Sigmoid colon (tissue), 7 donors: Measurements from ENCODE around the gene SOX12. TPM values are rescaled to one million over a fixed set of nuclear protein-coding genes. Genes with fewer than 3 reads are reported as not detected.

ENCODE experiments used
- DNase-seq: peaks from one replicate; pipeline ENCODE4 v3.0.0-alpha.2; 2019
- H3K27ac ChIP-seq, 4 donors: fragments of 200-600 bp; sonication (generic); one replicate each; pipeline ENCODE4 v1.5.1; 2016 to 2019; ENCODE audit warnings: mild to moderate bottlenecking in 1 of 4
- H3K27me3 ChIP-seq, 3 donors: fragments of 200-600 bp; sonication (generic); one replicate each; pipeline ENCODE4 v1.5.1; 2019; ENCODE audit warnings: mild to moderate bottlenecking in 1 of 3
- H3K36me3 ChIP-seq, 4 donors: fragments of 200-600 bp; sonication (generic); one replicate each; pipeline ENCODE4 v1.5.1; 2016 to 2019
- H3K4me1 ChIP-seq, 4 donors: fragments of 200-600 bp; sonication (generic); one replicate each; pipeline ENCODE4 v1.5.1; 2017 to 2019
- H3K4me3 ChIP-seq, 4 donors: fragments of 200-600 bp; sonication (generic); one replicate each; pipeline ENCODE4 v1.5.1; 2017 to 2019; ENCODE audit warnings: mild to moderate bottlenecking in 2 of 4, moderate library complexity in 1 of 4
- H3K9me3 ChIP-seq, 4 donors: fragments of 200-600 bp in 3 of 4; sonication (generic) in 3 of 4; one replicate each; pipeline versions ENCODE4 v1.5.1 to v1.6.1; 2013 to 2019
- EP300 ChIP-seq, 4 donors: sonication (generic); formaldehyde crosslinking; IDR thresholded peaks; one replicate each; pipeline ENCODE4 v1.6.1; 2017; ENCODE audit warnings: antibody characterized with exemption in 4 of 4
- POLR2A ChIP-seq, 2 donors: fragments of 450-650 bp; IDR thresholded peaks; one replicate each; pipeline ENCODE4 v1.6.1; 2016; ENCODE audit warnings: antibody characterized with exemption in 2 of 2, mild to moderate bottlenecking in 2 of 2, moderate library complexity in 2 of 2
- POLR2AphosphoS5 ChIP-seq, 4 donors: sonication (generic); formaldehyde crosslinking; IDR thresholded peaks; one replicate each; pipeline ENCODE4 v1.6.1; 2017; ENCODE audit warnings: antibody characterized with exemption in 4 of 4
- WGBS, 2 donors: extraction: QIAGEN DNeasy Blood & Tissue Kit; methylation state at CpG; one replicate each; pipeline ENCODE4 v1.1.7; 2013; 5-methylcytosine and 5-hydroxymethylcytosine counted together
- intact Hi-C: fragments of 100-400 bp; cut with DNase I; formaldehyde crosslinking; loops from one replicate; pipeline ENCODE4 v1.15.1; 2023
- polyA plus RNA-seq, 3 donors: library from polyadenylated mRNA; stranded (reverse); fragments of 200-250 nt; gene quantifications; one replicate each; pipeline ENCODE4 v1.2.3, GENCODE V29; 2013
- total RNA-seq, 4 donors: library from RNA; depleted of rRNA; stranded (reverse); fragments of >200 nt; gene quantifications; one replicate each; pipeline ENCODE4 v1.1.0, GENCODE V29; 2016
- TF ChIP-seq, protein P1 (sequence below), 4 experiments: fragments of 450-650 bp in 3 of 4; fragments of 200-600 bp in 1 of 4; IDR thresholded peaks; one replicate each; pipeline ENCODE4 v1.5.1; 2016 to 2019; ENCODE audit warnings: antibody characterized with exemption in 4 of 4, mild to moderate bottlenecking in 3 of 4, moderate library complexity in 2 of 4
- donor health status: healthy with polysubstance abuse.
- donor health status: Bipolar disorder and iron deficiency.
- donor health status: healthy.

Gene SOX12
- total and polyA plus RNA-seq, 7 donors = 1.2 to 9.7 (median 3.9) TPM

DNA sequence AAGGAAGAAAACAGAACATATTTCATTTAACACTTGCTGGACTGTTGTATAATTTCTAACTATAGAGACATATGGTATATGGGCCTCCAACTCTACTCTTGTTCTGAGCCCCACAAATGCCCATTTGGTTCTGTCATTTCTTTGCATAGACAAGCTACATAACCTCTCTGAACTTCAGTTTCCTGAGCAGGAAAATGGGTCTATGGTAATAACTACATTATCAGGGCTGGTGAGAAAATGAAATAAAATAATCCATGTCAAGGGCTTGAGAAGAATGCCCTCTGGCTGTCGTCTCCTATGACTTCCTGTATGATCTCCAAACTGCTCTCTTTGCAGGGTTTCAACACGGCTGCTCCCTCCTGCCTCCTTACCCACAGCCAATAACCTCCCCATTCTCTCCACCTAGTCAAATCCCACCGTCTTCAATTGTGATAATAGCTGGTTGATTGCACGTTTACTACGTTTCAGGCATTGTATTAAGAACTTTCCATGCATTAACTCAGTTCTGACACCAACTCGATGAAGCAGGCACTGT lies 16.0 kb upstream of the SOX12 start:
- Histone ChIP-seq H3K27me3 (no peaks in the 10 kb centered on the region), H3K36me3 (no peaks in the 10 kb centered on the region), H3K4me3 (peak overlapping the region in 3 of 4 donors; percentile 47 to 57 (median 50)), H3K4me1 (peaks cover 0 to 20% (median 19%) of the 10 kb centered on the region in 4 donors), H3K9me3 (no peaks in the 10 kb centered on the region), H3K27ac (peak overlapping the region; percentile 84 to 87 (median 86))
- no peak for DNase-seq
- intact Hi-C loops = no loop called here
- no peak for TF ChIP-seq POLR2A (IDR thresholded peaks at IDR 0.05)
- TF ChIP-seq, protein P1, sequence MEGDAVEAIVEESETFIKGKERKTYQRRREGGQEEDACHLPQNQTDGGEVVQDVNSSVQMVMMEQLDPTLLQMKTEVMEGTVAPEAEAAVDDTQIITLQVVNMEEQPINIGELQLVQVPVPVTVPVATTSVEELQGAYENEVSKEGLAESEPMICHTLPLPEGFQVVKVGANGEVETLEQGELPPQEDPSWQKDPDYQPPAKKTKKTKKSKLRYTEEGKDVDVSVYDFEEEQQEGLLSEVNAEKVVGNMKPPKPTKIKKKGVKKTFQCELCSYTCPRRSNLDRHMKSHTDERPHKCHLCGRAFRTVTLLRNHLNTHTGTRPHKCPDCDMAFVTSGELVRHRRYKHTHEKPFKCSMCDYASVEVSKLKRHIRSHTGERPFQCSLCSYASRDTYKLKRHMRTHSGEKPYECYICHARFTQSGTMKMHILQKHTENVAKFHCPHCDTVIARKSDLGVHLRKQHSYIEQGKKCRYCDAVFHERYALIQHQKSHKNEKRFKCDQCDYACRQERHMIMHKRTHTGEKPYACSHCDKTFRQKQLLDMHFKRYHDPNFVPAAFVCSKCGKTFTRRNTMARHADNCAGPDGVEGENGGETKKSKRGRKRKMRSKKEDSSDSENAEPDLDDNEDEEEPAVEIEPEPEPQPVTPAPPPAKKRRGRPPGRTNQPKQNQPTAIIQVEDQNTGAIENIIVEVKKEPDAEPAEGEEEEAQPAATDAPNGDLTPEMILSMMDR (IDR thresholded peaks at IDR 0.05) = no peak
- TF ChIP-seq POLR2AphosphoS5 (IDR thresholded peaks at IDR 0.05) = no peak
- TF ChIP-seq EP300 (IDR thresholded peaks at IDR 0.05) = no peak
- 22 to 35% methylated on average over 6 of the region's 6 CpGs for WGBS, 2 donors

DNA sequence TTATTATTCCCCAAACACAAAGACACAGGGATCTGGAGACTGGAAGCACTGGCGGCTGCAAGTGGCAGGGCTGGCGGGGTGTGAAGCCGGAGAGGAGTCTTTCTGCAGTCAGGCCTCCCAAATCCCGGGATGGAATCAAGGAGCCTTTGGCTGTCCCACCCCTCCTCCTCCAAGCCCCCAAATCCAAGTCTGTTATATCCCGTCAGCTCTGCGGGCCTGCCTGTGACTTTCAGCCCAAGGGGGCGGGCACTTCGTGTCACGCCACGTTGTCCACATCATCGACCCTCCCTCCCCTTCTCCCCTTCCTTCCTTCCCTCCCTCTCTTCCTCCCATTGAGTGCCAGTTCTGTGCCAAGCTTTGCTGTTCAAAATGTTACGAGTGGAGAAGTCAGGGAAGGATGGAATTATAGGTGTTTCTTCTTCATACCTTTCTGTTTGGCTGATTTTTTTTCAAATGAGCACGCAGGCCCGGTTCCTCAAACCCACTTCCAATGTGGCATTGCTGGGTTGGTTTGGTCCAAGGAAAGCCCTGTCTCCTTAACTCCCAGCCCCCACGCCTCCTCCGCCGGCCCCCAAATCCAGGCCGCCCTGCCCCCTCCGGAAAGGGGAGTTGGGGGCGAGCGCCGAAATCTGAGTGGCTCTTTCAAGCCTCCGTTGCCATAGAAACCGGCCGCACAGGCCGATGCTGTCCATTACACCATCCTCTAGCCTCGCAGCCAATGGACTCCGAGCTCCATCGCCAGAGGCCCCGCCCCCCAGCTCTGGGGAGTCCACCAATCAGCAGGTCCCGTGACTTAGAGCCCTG lies 15.3 kb upstream of the SOX12 start:
- intact Hi-C loops = loop anchor here (2.0 kb wide), 1 partner anchor 15 kb away; the partner anchor contains the start of gene SOX12
- 9 to 39% methylated on average over 31 of the region's 31 CpGs for WGBS, 2 donors
- H3K27me3 ChIP-seq = no peaks in the 10 kb centered on the region

DNA sequence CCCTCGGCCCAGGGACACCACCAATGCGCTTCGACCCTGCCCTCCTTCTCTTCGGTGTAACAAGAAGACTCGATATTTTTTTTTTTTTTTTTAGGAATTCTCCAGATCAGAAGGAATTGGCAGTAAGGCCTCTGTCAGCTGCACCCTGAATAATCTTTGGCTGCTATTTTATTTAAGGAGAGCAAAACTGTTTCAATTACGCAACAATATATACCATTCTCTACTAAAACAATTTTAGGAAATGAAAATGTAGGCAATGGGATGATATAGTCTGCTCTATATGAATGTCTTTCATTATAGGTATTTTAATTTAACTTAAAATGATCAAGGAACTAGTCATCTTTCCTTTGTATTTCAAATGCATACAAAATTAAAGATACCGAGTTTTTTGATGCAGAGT lies 14.7 kb upstream of the SOX12 start:
- peak overlapping the region; percentile 84 to 87 (median 86) for H3K27ac ChIP-seq
- intact Hi-C loops = loop anchor here (2.0 kb wide), 1 partner anchor 14 kb away; the partner anchor contains the start of gene SOX12
- no peaks in the 10 kb centered on the region for H3K36me3 ChIP-seq
- no peaks in the 10 kb centered on the region for H3K27me3 ChIP-seq
- peaks cover 0 to 20% (median 19%) of the 10 kb centered on the region in 4 donors for H3K4me1 ChIP-seq
- TF ChIP-seq EP300 (IDR thresholded peaks at IDR 0.05) = no peak
- no peak for TF ChIP-seq POLR2A (IDR thresholded peaks at IDR 0.05)
- TF ChIP-seq, protein P1 (IDR thresholded peaks at IDR 0.05) = no peak
- TF ChIP-seq POLR2AphosphoS5 (IDR thresholded peaks at IDR 0.05) = no peak
- no peak for DNase-seq
- H3K4me3 ChIP-seq = peak overlapping the region; percentile 22 to 57 (median 48)
- no peaks in the 10 kb centered on the region for H3K9me3 ChIP-seq
- 12 to 39% methylated on average over 7 of the region's 7 CpGs for WGBS, 2 donors

More for the DNA sequence above, 15.3 kb upstream of the SOX12 start:
- Histone ChIP-seq H3K4me3 (peak overlapping the region; percentile 22 to 57 (median 48)), H3K9me3 (no peaks in the 10 kb centered on the region), H3K36me3 (no peaks in the 10 kb centered on the region), H3K4me1 (peaks cover 0 to 20% (median 19%) of the 10 kb centered on the region in 4 donors), H3K27ac (peak overlapping the region; percentile 84 to 87 (median 86))
- TF ChIP-seq POLR2A (IDR thresholded peaks at IDR 0.05) = no peak
- TF ChIP-seq, protein P1 (IDR thresholded peaks at IDR 0.05) = no peak
- TF ChIP-seq EP300 (IDR thresholded peaks at IDR 0.05) = no peak
- peak in 3 of 4 donors; percentile 13 to 66 (median 47) for TF ChIP-seq POLR2AphosphoS5 (IDR thresholded peaks at IDR 0.05)
- DNase-seq = peak; percentile 99

DNA sequence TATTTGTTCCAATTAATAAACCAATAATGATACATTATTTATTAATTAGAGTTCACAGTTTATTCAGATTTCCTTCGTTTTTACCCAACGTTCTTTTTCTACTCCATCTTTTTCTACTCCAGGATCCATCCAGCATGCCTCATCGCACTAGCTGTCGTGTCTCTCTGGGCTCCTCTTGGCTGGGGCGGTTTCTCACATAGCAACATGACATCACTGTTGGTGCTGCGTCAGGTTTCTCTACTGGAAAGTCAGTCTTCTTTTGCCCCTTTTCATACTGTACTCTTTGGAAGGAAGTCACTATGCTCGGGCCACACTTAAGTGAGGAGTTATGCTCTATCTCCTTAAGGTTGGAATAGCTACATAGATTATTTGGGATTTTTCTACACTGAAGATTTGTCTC lies 13.7 kb upstream of the SOX12 start:
- no peaks in the 10 kb centered on the region for H3K36me3 ChIP-seq
- TF ChIP-seq POLR2AphosphoS5 (IDR thresholded peaks at IDR 0.05) (no peak), POLR2A (IDR thresholded peaks at IDR 0.05) (no peak), EP300 (IDR thresholded peaks at IDR 0.05) (no peak)
- TF ChIP-seq, protein P1 (IDR thresholded peaks at IDR 0.05) = no peak
- H3K4me1 ChIP-seq = peaks cover 0 to 20% (median 19%) of the 10 kb centered on the region in 4 donors
- H3K27ac ChIP-seq = no peak overlapping the region
- no peak overlapping the region for H3K4me3 ChIP-seq
- intact Hi-C loops = loop anchor here (2.0 kb wide), 1 partner anchor 13 kb away; the partner anchor contains the start of gene SOX12
- H3K9me3 ChIP-seq = no peaks in the 10 kb centered on the region
- no peak for DNase-seq
- 90 to 96% methylated on average over 7 of the region's 7 CpGs for WGBS, 2 donors
- no peaks in the 10 kb centered on the region for H3K27me3 ChIP-seq
